Testis (tissue), 2 donors: ENCODE results near the gene SPACA5.

Experiments
- CTCF ChIP-seq, 3 experiments: fragments of 450-650 bp in 2 of 3; fragments of 200-600 bp in 1 of 3; sonication (generic) in 1 of 3; IDR thresholded peaks; one replicate each; pipeline ENCODE4 v1.5.1; 2016 to 2019; ENCODE audit warnings: antibody characterized with exemption in 3 of 3, mild to moderate bottlenecking in 2 of 3, moderate library complexity in 1 of 3
- POLR2A ChIP-seq: fragments of 450-650 bp; IDR thresholded peaks from one replicate; pipeline ENCODE4 v1.6.1; 2017; ENCODE audit warnings: antibody characterized with exemption, mild to moderate bottlenecking, moderate library complexity

- TF ChIP-seq CTCF (IDR thresholded peaks at IDR 0.05) = no peak
- TF ChIP-seq POLR2A = no peak
Measured at GRCh38 chrX:48045410-48046311, 38.9 kb downstream of the SPACA5 start.
